ENCODE measurements around the gene EFTUD2. TPM values are rescaled to one million over a fixed set of nuclear protein-coding genes. Genes with fewer than 3 reads are reported as not detected.
"Not testable (repeated sequence)": the region's sequence is repeated elsewhere in the genome, so short reads cannot be mapped to it uniquely, and the experiment has no call there.

The EFTUD2 gene
- 100 to 1,000 TPM in 1 of 6 donors, 10 to 100 TPM in 5; 66.6 to 146 (median 75.6) TPM for total RNA-seq

GRCh38 chr17:44899074-44899782 lies at the start of gene EFTUD2:
EFTUD2 (minus strand) TSS chr17:44899445; CDS start chr17:44894521, 4,924 bp downstream.
- ATAC-seq (ENCODE audit: low FRiP score in 2 of 2) (peak; percentile 94 to 98), DNase-seq (peak; percentile 92 to 98)
- Histone ChIP-seq H3K9me3 (no peaks in the 10 kb centered on the region), H3K4me1 (peaks cover 21 to 36% (median 25%) of the 10 kb centered on the region in 4 donors), H3K27ac (peak within 1 kb of the TSS; percentile 95 to 100 (median 97)), H3K27me3 (no peaks in the 10 kb centered on the region), H3K36me3 (peaks cover 0 to 4% (median 1%) of the 10 kb centered on the region in 4 donors), H3K4me3 (peak within 1 kb of the TSS; percentile 69 to 88 (median 82))
- TF ChIP-seq CTCF (IDR thresholded peaks at IDR 0.05) (peak in 4 of 6 experiments; percentile 47 to 71 (median 58)), POLR2A (IDR thresholded peaks at IDR 0.05) (peak in 3 of 4 donors; percentile 38 to 66 (median 62)), POLR2AphosphoS5 (IDR thresholded peaks at IDR 0.05) (peak; percentile 85 to 88), EP300 (IDR thresholded peaks at IDR 0.05) (peak in 1 of 4 donors; percentile 60)
- whole genome bisulfite sequencing, 2 donors = 0 to 1% methylated on average over 20 to 54 of the region's 54 CpGs

- Histone ChIP-seq H3K9me3 (no peaks in the 10 kb centered on the region), H3K27ac (peak overlapping the region in 2 of 4 donors; percentile 79 to 80), H3K4me1 (peaks cover 8 to 15% (median 14%) of the 10 kb centered on the region in 4 donors), H3K27me3 (no peaks in the 10 kb centered on the region), H3K36me3 (no peaks in the 10 kb centered on the region), H3K4me3 (peak overlapping the region; percentile 6 to 76 (median 57))
- ATAC-seq (ENCODE audit: low FRiP score in 2 of 2) = no peak
- WGBS, 2 donors = 69 to 88% methylated on average over 5 to 7 of the region's 7 CpGs
- TF ChIP-seq POLR2A (IDR thresholded peaks at IDR 0.05) (no peak), CTCF (IDR thresholded peaks at IDR 0.05) (no peak), POLR2AphosphoS5 (IDR thresholded peaks at IDR 0.05) (no peak), EP300 (IDR thresholded peaks at IDR 0.05) (no peak)
- no peak for DNase-seq
Measured at GRCh38 chr17:44948315-44948795, 49.1 kb upstream of the EFTUD2 start.

DNA sequence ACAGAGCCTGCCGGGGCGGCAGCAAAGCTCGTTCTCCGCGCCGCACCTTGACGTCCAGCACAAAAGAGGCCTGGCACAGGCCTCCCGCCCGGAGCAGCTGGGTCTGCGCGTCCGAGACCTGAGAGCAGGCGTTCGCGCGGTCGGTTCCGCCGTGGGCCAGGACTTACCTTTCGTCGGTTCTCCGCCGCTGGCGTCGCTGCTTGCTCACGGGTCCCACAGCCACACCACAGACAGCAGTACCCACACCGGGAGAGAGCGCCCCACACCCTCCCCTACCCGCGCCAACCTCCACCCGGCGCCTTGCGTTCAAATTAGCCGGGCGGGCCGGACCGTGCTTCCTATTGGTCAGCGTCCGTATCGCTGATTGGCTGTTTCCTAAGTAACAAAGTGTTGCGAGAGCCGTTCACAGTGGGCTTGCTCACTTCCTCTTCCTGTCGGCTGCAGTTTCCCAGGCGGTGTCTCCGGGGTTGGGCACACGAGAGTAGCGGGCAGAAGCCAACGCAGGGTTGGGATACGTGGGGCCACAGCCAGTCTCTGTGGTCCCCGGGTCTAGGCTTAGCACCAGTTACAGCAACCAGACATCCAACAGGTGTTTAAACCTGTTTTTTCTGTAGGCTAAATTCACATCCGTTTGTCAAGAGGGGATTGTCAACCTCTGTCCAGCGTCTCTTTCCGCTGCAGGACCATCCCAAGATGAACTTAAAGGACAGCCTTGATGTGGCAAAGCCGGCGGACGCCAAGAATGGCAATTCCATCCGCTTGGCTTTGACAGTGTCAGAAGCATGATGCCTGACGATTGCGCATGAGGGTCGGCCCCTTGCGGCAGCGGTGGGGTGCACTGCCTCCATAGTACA lies 48.4 kb upstream of the EFTUD2 start, which contains the start of gene KIF18B:
Gene KIF18B, minus strand, starts transcription at position 313 of the 854 bp plus-strand sequence. CDS start 11,429 bp downstream, outside the sequence.
- Histone ChIP-seq H3K4me3 (peak within 1 kb of the TSS; percentile 6 to 76 (median 57)), H3K9me3 (no peaks in the 10 kb centered on the region), H3K36me3 (no peaks in the 10 kb centered on the region), H3K27me3 (no peaks in the 10 kb centered on the region), H3K27ac (peak within 1 kb of the TSS; percentile 27 to 80 (median 70)), H3K4me1 (peaks cover 8 to 15% (median 14%) of the 10 kb centered on the region in 4 donors)
- DNase-seq (peak; percentile 93 to 95), ATAC-seq (ENCODE audit: low FRiP score in 2 of 2) (peak; percentile 95 to 99)
- TF ChIP-seq POLR2AphosphoS5 (IDR thresholded peaks at IDR 0.05) (peak; percentile 76 to 79), EP300 (IDR thresholded peaks at IDR 0.05) (no peak), POLR2A (IDR thresholded peaks at IDR 0.05) (peak in 2 of 4 donors; percentile 32 to 77), CTCF (IDR thresholded peaks at IDR 0.05) (peak in 1 of 6 experiments; percentile 5)
- 0 to 3% methylated on average over 16 to 28 of the region's 62 CpGs for WGBS, 2 donors

DNA sequence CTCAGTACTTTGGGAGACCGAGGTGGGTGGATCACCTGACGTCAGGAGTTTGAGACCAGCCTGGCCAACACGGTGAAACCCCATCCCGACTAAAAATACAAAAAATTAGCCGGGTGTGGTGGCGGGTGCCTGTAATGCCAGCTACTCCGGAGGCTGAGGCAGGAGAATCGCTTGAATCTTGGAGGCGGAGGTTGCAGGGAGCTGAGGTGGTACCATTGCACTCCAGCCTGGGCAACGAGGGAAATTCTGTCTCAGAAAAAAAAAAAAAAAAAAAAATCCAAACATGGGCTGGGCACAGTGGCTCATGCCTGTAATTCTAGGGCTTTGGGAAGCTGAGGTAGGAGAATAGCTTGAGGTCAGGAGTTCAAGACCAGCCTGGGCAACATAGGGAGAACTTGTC lies 46.4 kb upstream of the EFTUD2 start:
- DNase-seq, H3K9me3 ChIP-seq: not testable (repeated sequence)
- WGBS, 2 donors = 86 to 93% methylated on average over 10 of the region's 10 CpGs

GRCh38 chr17:44942456-44942855 lies 43.2 kb upstream of the EFTUD2 start:
- DNase-seq (no peak), ATAC-seq (ENCODE audit: low FRiP score in 2 of 2) (no peak)
- Histone ChIP-seq H3K27me3 (no peaks in the 10 kb centered on the region), H3K4me1 (peaks cover 5 to 9% (median 7%) of the 10 kb centered on the region in 4 donors), H3K27ac (no peak overlapping the region), H3K4me3 (no peak overlapping the region), H3K36me3 (no peaks in the 10 kb centered on the region), H3K9me3 (peaks cover 0 to 5% (median 0%) of the 10 kb centered on the region in 4 donors)
- 83 to 91% methylated on average over 4 of the region's 4 CpGs for WGBS, 2 donors
- TF ChIP-seq POLR2A (IDR thresholded peaks at IDR 0.05) (no peak), CTCF (IDR thresholded peaks at IDR 0.05) (no peak), POLR2AphosphoS5 (IDR thresholded peaks at IDR 0.05) (no peak), EP300 (IDR thresholded peaks at IDR 0.05) (no peak)

More for the DNA sequence above, 46.4 kb upstream of the EFTUD2 start:
- not testable (repeated sequence) for H3K27ac ChIP-seq; ATAC-seq (ENCODE audit: low FRiP score in 2 of 2); H3K36me3 ChIP-seq; H3K4me3 ChIP-seq; H3K27me3 ChIP-seq
- peaks cover 8 to 15% (median 14%) of the 10 kb centered on the region in 4 donors for H3K4me1 ChIP-seq

Measured in upper lobe of left lung (tissue), 6 donors.